Head of caudate nucleus (tissue), 42 donors: ENCODE data around the gene ALOX15B.

Experiments
- DNase-seq, 42 donors: peaks; one replicate each; pipeline versions ENCODE4 v3.0.0 to v3.0.0-alpha.2; 2020 to 2021; ENCODE audit warnings: mixed read lengths in 7 of 42
- intact Hi-C: fragments of 100-400 bp; cut with DNase I; formaldehyde crosslinking; loops from one replicate; pipeline ENCODE4 v1.15.0; 2022

Gene ALOX15B

DNA sequence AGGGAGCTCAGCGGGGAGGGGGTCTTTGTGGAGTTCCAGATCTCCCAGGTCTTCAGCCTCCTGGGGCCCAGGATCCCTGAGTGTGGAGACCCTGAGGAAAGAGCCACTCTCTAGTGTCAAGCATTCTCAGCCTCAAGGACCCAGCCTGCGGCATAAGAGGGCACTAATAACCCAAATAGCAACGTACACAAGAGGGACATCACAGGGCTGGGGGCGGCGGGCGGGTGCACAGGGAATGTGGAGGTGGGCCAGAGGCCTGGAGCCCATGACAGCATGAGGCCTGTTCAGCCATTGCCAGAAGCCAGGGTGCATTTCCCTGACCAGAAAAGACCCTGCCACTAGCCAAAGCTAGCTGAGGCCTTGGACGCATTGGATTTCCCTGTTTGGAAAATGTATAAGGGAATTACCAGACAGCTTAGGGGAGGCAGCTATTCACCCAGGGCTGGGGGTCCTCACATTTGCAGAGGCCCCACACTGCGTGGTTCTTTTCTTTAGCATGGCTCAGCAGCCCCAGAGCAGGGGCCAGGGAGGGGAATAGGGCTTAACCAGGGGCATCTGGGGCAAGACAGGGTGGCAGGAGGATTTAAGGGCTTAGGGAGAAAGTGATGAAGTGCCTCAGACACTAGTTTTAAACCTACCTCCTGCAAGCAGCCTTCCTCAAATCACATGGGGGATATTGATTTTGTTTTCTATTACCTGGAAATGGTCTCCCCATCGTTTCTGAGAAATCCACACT lies 13.5 kb upstream of the ALOX15B start:
- intact Hi-C loops, result no loop called here
- DNase-seq, result no peak

DNA sequence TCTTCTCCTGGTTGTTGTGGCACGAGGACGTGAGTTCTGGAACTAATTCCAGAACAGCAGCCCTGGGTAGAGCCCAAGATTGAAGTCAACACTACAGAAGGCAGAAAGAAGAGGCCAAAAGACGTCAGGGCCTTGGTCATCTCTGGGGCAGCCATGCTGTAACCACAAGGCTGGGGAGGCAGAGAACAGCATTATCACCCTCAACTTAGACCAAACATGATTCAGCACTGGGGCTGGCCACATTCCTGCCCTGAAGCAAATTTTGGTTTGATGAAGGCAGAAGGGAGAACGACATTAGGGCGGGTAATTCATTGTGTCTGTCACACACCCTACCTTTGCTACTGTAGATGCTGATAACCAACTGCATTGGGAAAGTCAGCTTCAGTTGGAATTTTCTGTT lies 9.7 kb upstream of the ALOX15B start:
- intact Hi-C loops, result no loop called here
- DNase-seq, result no peak

DNA sequence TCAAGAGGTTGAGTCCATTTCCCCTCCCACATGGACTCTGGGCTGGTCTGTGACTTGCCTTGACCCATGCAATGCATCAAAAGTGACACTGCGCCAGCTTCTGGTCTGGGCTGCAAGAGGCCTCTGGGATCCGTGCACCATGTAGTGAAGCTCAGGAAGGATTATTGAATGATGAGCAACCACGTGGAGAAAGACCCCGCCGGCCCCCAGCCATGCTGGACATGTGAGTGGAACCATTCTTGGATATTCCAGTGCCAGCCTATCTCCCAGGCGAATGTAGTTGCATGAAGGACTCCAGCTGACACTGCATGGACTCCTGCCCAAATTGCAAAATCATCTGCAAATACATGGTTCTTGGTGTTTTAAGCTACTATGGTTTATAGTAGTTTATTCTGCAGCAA lies 7.6 kb upstream of the ALOX15B start:
- intact Hi-C loops, result no loop called here
- no peak for DNase-seq

DNA sequence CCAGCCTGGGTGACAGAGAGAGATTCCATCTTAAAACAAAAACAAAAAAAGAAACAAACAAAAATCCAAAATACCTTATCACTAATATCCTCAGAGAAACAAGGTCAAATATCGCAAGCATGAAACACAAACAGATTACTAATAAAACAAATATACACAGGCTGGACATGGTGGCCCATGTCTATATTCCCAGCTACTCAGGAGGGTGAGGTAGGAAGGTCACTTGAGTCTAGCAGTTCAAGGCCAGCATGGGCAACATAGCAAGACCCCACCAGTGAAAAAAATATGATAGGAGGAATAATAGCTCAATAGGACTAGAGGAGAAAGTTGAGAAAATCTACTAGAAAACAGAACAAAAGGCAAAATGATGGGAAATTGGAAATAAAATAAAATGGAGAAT lies 6.9 kb upstream of the ALOX15B start:
- intact Hi-C loops, result no loop called here
- DNase-seq, result no peak

DNA sequence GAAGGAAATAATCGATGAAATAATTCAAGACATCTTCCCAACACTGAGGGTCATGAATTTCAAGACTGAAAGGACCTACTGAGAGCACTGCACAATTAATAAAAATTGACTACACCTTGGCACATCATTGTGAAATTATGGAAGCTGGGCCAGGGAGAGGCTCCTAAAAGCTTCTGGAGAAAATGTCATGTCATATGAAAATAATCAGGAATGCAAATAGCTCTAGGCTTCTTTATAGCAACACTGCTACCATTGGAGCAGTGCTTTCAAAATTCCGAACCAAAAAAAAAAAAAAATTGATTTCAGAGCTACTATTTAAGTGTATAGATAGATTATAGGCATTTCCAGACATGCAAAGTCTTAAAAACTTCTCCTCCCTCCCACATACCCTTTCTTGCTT lies 6.4 kb upstream of the ALOX15B start:
- intact Hi-C loops, result no loop called here
- no peak for DNase-seq

DNA sequence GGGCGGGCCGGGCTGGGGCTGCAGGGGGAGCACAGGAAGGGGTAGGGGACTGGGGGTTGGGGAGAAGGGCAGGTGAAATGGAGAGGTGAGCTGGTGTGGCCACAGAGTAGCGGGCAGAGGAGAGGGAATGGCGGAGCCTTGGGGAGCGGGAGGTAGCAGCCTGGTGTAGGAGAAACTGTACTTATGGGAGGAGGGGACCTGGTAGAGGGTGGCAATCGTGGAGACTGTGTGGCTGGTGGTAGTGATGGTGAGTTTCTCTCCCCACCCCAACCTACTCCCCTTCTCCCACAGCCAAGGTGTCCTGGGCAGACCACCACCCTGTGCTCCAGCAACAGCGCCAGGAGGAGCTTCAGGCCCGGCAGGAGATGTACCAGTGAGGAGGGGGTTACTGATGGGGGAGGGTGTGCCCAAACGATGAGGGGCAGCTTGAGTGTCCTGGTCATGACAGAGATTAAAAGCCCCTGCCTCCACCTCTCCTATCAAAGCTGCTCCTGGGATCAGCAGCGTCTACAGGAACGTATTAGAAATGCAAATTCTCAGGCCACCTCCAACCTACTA lies 831 bp downstream of the ALOX15B start:
- intact Hi-C loops, result loop anchor here (10.0 kb wide), 1 partner anchor 45 kb away; no protein-coding TSS in a partner anchor
- no peak for DNase-seq

DNA sequence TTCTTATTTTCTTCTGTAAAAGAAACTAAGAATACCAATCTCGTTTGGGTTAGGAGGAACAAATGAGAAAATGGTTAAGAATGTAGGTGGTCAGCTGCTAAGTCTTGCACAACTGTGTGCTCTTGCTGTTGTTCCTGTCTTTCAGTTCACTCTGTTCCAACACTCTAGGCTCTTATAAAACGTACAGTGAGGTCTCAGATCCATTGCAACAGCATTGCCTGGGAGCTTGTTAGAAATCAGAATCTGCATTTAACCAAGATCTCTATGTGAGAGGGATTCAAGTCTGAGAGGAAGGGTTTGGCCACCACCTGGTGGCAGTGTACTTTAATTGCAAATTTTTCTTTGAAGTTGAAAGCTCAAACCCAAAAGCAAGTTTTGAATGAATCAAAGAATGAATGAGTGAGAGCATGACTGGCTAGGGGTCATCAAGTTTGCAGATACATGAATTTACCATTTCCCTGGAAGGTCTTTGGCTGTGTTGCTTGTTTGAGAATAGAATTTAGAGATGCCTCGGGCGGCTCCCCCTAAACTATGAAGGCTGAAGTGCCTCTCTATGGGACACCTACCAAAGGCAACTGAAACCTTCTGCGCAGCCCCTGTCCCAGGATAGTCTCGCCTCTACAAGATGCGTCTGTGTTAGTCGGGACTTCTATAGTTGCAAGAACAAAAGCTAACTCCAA lies 2.5 kb downstream of the ALOX15B start:
- intact Hi-C loops, result loop anchor here (10.0 kb wide), 1 partner anchor 47 kb away; no protein-coding TSS in a partner anchor
- DNase-seq, result peak in 27 of 42 donors; percentile 15 to 69 (median 40)

DNA sequence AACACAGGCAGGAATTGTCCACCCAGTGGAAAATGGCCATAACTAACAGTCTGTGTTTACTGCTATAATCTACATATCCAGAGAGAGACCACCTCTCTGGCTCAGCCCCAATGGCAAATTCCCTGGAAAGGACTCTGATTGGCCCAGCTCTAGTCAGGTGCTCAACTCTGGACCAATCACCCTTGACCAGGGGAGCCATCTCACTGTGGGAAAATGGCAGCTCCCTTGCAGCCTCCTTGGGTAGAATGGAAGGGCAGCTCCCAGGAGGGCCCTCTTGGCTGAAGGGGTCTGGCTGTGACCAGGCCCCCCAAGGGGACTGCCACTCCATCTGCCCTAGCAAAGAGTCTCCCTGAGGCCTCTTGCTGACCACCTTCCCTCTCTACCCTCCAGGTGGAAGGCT lies 3.1 kb downstream of the ALOX15B start:
- intact Hi-C loops, result loop anchor here (10.0 kb wide), 1 partner anchor 47 kb away; no protein-coding TSS in a partner anchor
- no peak for DNase-seq

DNA sequence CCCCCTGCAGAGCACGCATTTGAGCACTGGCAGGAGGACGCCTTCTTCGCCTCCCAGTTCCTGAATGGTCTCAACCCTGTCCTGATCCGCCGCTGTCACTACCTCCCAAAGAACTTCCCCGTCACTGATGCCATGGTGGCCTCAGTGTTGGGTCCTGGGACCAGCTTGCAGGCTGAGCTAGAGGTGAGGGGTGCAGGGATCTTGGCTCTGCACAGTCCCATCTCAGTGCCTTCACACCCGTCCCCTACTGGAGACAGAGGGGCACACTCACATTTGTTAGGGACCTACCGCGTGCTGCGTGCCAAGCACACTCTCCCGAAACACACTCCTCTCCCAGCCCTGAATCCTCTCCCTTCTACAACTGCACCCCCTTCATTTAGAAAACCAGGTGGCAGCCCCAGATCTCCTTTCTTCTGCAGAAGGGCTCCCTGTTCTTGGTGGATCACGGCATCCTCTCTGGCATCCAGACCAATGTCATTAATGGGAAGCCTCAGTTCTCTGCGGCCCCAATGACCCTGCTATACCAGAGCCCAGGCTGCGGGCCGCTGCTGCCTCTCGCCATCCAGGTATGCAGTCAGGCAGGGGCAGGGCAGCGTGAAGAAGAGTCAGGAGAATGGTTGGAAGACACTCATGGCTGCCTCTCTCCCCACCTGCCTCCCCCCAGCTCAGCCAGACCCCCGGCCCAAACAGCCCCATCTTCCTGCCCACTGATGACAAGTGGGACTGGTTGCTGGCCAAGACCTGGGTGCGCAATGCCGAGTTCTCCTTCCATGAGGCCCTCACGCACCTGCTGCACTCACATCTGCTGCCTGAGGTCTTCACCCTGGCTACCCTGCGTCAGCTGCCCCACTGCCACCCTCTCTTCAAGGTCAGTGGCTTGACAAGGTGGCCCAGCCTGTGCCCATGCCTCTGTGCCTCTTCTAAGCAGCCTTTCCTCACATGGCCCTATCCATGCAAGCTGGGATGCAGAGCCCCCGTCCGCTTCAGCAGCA lies 6.3 kb downstream of the ALOX15B start:
- DNase-seq, result no peak
- intact Hi-C loops, result loop anchor here (5.0 to 10.0 kb wide), 2 partner anchors 50 to 183 kb away; no protein-coding TSS in a partner anchor

DNA sequence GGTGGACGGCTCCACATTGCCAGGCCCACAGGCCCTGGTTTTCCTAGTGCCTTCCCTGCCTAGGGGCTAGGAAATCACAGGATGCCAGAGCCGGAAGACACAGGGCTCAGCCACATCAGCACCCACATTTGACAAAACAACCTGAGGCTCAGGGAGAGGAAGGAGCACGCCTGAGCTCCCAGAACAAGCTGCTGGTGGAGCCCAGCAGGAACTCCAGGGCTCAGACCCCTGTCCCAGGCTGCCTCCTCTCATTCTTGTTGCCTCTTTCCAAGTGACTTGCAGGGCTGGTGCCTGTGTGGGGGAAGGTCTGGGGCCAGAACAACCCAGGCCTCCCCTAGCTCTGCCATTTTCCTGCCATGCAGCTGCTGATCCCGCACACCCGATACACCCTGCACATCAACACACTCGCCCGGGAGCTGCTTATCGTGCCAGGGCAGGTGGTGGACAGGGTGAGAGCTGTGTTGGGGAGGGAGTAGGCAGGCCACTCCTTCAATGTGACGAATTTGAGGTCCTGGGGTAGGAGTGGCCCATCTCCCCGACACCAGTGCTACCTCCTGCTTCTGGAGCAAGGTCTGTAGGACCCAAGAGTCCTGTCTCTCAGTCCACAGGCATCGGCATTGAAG lies 7.6 kb downstream of the ALOX15B start:
- intact Hi-C loops, result loop anchor here (5.0 to 10.0 kb wide), 2 partner anchors 52 to 184 kb away; no protein-coding TSS in a partner anchor
- no peak for DNase-seq

DNA sequence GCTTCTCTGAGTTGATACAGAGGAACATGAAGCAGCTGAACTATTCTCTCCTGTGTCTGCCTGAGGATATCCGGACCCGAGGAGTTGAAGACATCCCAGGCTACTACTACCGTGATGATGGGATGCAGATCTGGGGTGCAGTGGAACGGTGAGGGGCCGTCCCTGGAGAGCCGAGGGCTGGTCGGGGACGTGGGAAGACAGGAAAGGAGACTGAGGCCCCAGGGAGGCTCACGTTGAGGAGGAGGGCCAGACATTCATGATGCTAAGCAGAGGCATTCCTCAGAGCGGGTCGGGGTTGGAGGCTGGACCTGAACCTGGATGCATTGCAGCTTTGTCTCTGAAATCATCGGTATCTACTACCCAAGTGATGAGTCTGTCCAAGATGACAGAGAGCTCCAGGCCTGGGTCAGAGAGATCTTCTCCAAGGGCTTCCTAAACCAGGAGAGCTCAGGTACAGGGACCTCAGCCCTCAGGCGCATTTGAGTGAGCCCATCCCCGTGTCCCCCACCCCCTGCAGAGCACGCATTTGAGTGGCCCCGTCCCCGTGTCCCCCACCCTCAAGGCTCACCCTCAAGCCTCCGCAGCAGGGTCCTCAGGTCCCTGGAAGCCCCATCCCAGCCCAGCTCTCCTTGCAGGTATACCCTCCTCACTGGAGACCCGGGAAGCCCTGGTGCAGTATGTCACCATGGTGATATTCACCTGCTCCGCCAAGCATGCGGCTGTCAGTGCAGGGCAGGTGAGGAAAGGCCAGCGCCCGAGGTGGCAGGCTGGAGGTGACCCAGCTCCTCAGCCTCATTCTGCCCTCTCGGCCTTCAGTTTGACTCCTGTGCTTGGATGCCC lies 8.3 kb downstream of the ALOX15B start:
- no peak for DNase-seq
- intact Hi-C loops, result loop anchor here (5.0 to 10.0 kb wide), 2 partner anchors 52 to 185 kb away; no protein-coding TSS in a partner anchor

DNA sequence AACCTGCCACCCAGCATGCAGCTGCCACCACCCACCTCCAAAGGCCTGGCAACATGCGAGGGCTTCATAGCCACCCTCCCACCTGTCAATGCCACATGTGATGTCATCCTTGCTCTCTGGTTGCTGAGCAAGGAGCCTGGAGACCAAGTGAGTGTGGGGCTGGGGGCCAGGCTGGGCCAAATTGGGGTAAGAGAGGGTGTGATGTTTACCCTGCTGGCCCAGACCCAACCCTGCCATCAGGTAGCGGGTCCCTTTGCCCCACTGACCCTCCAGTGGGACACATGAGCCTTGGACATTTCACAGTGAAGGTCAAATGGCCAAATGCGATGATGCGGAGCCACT lies 8.9 kb downstream of the ALOX15B start:
- no peak for DNase-seq
- intact Hi-C loops, result loop anchor here (5.0 to 10.0 kb wide), 2 partner anchors 53 to 185 kb away; no protein-coding TSS in a partner anchor

DNA sequence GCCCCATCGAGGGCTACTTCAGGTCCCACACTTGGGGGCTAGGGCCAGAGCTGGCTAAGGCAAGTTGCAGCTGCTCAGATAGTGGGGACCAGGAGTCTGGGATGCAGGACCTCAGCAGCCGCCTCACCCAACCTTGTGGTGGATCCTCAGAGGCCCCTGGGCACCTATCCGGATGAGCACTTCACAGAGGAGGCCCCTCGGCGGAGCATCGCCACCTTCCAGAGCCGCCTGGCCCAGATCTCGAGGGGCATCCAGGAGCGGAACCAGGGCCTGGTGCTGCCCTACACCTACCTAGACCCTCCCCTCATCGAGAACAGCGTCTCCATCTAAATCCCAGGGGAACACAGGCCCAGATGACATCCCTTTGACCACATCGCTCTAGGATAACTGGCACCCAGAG lies 9.4 kb downstream of the ALOX15B start:
- DNase-seq, result peak in 1 of 42 donors; percentile 15
- intact Hi-C loops, result loop anchor here (5.0 to 10.0 kb wide), 2 partner anchors 53 to 186 kb away; no protein-coding TSS in a partner anchor

DNA sequence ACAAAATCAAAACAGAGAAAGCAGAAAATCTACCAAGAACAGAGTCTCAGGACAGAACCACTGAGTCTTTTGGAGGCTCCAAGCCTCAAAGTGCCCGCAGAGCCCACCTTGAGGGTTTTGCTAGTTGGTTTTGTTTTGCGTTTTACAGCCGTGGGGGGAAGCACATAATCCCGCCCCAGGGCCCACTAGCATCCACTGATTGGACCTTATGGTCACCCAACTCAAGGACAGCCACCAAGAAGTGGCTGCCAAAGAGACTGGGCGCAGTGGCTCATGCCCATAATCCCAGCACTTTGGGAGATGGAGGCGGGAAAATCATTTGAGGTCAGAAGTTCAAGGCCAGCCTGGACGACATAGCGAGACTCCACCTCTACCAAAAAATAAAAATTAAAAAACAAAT lies 9.9 kb downstream of the ALOX15B start:
- intact Hi-C loops, result loop anchor here (5.0 to 10.0 kb wide), 2 partner anchors 54 to 186 kb away; no protein-coding TSS in a partner anchor

DNA sequence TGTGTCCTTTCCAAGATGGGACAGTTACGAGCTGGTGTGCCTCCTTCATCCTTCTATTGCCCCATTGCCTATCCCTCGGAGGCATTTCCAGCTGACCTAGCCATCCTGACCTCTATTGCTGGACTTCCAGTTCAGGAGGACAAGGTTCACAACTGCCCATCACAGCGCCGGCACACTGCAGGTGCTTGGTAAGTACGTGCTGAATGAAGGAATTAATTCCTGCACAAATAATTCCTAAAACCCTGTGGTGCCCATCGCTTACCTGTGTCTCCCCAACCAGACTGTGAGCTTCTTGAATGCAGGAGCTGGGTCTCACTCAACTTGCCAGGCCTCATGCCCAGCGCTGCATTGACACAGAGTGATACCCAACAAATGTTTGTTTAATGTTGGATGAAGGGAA lies 13.0 kb downstream of the ALOX15B start:
- intact Hi-C loops, result no loop called here
- no peak for DNase-seq

More for the DNA sequence above, 9.9 kb downstream of the ALOX15B start:
- DNase-seq, result no peak

DNA sequence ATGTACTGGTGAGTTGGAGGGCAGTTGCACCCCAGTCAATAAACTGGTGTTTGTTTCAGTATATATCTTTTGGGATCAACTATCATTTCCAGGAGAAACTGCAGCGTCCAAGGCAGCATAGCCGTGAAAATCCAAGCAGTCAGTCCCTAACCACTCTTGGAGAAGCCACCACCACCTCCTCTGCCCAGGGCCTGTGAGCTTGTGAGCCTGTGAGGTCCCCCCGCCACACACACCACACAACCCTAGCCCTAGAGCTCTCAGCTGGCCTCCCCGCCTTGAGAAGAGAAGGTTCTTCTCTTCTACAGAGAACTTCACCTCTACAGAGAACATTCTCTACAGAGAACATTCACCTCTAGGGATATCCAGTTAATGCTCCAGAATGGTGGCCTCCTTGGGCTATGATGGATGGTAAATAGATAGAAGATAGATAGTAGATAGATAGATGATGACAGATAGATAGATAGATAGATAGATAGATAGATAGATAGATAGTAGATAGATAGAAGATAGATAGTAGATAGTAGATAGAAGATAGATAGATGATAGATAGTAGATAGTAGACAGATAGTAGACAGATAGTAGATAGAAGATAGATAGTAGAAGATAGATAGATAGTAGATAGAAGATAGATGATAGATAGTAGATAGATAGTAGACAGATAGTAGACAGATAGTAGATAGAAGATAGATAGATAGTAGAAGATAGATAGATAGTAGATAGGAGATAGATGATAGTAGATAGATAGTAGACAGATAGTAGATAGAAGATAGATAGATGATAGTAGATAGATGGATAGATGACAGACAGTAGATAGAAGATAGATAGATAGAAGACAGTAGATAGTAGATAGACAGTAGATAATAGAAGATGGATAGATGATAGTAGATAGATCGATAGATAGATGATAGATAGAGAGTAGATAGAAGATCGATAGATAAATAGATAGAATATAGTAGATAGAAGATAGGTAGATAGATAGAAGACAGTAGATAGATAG lies 13.7 kb downstream of the ALOX15B start:
- intact Hi-C loops, result no loop called here
- DNase-seq, result no peak
